Peyer's patch (tissue), 4 donors: ENCODE data around the gene ENPP3.

Source experiments
- POLR2A ChIP-seq, 2 donors: fragments of 450-650 bp; IDR thresholded peaks; one replicate each; pipeline ENCODE4 v1.5.1; 2017; ENCODE audit warnings: antibody characterized with exemption in 2 of 2, mild to moderate bottlenecking in 2 of 2, moderate library complexity in 2 of 2
- TF ChIP-seq, protein P1 (sequence below), 6 experiments: fragments of 450-650 bp in 4 of 6; fragments of 200-600 bp in 2 of 6; sonication (generic) in 1 of 6; IDR thresholded peaks; one replicate each; pipeline ENCODE4 v1.5.1; 2017 to 2019; ENCODE audit warnings: antibody characterized with exemption in 6 of 6, mild to moderate bottlenecking in 3 of 6, moderate library complexity in 1 of 6

DNA sequence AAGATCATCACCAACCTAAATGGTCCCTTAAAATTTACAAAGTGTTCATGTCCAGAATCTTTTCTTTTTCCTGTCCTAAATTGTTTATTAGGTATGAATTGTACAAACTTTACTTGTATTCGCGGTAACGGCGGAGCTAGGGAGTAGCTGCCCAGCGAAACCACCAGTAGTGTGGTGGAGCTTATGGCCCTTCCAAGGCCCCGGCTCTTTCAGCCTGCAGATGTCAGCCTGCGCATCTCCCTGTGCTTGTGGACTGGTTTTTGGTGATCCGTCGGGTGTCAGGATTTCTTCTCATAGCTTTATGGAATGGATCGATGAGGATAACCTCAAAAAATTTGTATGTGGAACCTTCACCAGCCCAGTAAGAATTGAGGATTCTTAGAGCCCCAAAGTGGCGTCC, 143.5 kb downstream of the ENPP3 start:
- TF ChIP-seq, protein P1, sequence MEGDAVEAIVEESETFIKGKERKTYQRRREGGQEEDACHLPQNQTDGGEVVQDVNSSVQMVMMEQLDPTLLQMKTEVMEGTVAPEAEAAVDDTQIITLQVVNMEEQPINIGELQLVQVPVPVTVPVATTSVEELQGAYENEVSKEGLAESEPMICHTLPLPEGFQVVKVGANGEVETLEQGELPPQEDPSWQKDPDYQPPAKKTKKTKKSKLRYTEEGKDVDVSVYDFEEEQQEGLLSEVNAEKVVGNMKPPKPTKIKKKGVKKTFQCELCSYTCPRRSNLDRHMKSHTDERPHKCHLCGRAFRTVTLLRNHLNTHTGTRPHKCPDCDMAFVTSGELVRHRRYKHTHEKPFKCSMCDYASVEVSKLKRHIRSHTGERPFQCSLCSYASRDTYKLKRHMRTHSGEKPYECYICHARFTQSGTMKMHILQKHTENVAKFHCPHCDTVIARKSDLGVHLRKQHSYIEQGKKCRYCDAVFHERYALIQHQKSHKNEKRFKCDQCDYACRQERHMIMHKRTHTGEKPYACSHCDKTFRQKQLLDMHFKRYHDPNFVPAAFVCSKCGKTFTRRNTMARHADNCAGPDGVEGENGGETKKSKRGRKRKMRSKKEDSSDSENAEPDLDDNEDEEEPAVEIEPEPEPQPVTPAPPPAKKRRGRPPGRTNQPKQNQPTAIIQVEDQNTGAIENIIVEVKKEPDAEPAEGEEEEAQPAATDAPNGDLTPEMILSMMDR (IDR thresholded peaks at IDR 0.05): no peak
- TF ChIP-seq POLR2A (IDR thresholded peaks at IDR 0.05): no peak
